Activated CD8-positive, alpha-beta memory T cell treated with anti-CD3 and anti-CD28 coated beads, Interleukin-2, amount 50 U/mL, for 4 hours (primary cell): Measurements from ENCODE around the gene CEPT1.

ENCODE experiments used
- DNase-seq: peaks from one replicate; pipeline ENCODE4 v3.0.0-alpha.2; 2020

Gene CEPT1

GRCh38 chr1:111147948-111148347 lies 7.9 kb downstream of the CEPT1 start:
- DNase-seq = no peak

DNA sequence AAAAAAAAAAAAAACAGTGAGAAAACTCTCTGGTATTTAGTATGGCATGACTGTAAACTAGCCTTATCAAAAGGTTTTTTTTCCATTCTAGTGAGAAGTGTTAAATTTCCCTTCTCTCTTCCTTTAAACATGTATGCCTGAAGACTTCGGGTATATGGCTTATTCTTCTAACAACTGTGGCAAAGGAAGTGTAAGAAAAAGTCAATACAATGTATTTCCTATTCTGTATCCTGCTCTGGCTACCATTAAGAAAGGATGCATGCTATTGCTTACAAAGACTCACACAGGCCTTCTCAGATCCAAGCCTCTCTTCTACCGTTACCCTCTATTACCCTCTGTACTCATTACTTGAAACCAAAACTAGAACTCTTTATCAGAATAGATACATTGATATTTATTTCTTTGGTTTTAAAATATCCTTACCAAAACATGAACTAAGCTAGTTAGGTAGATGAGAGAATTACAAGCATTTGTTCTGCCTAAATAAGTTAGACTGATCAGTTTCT lies 8.4 kb downstream of the CEPT1 start:
- no peak for DNase-seq

DNA sequence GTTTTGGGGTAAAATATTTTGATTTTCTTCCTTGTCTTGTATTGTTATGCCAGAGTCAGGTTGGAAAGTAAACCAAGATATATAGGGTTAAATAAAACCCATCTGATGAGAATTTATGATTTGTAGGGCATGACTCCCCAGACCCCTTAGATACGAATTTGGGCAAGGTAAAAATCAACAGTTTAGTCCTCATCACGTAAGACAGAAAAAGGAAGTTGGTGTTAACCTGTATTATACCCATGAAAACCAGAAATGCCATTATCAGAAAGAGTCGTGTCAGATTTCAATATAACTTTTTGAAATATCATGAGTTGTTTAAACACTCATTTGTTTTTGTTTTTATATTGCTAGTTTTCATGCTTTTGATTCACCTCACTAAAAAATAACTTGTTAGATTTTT lies 11.8 kb downstream of the CEPT1 start:
- DNase-seq = no peak

DNA sequence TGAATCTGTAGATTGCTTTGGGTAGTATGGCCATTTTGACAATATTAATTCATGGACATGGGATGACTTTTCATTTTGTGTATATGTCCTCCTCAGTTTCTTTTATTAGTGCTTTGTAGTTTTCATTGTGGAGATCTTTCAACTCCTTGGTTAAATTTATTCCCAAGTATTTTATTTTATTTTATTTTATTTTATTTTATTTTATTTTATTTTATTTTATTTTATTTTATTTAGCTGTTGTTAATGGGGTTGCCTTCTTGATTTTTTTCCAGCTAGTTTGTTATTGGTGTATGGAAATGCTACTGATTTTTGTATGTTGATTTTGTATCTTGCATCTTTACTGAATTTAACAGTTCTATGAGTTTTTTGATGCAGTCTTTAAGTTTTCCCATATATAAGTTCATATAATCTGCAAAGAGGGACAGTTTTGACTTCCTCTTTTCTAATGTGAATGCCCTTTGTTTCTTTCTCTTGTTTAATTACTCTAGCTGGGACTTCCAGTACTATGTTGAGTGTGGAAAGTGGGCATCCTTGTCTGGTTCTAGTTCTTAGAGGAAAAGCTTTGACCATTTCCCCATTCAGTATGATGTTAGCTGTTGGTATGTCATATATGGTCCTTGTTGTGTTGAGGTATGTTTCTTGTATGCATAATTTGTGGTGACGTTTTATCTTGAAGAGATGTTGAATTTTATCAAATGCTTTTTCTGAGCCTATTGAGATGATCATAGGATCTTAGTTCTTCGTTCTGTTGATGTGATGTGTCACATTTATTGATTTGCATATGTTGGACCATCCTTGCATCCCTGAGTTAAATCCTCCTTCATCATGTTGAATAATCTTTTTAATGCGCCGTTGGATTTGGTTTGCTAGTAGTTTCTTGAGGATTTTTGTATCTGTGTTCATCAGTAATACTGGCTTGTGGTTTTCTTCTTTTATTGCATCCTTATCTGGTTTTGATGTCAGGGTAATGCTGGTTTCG lies 14.3 kb downstream of the CEPT1 start:
- no peak for DNase-seq

DNA sequence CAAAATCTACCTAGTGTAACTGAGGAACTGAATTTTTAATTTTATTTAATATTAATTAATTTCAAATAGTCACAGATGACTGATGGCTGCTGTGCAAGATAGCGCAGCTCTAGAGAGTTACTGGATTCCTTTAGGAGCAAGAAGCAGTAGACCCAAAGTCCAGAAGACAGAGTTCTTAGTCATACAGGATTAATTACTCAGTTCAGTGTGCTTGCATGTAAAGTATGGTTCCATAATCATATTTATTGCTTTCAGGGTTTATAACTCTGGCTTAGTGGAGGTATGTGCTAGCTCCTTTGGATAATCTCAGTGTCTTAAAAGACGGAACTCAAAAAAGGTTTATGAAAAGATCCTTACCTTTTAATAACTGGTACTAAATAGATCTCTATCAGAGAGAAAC lies 17.4 kb downstream of the CEPT1 start:
- no peak for DNase-seq

- DNase-seq = no peak
Measured at GRCh38 chr1:111161843-111162487, 21.9 kb downstream of the CEPT1 start.

DNA sequence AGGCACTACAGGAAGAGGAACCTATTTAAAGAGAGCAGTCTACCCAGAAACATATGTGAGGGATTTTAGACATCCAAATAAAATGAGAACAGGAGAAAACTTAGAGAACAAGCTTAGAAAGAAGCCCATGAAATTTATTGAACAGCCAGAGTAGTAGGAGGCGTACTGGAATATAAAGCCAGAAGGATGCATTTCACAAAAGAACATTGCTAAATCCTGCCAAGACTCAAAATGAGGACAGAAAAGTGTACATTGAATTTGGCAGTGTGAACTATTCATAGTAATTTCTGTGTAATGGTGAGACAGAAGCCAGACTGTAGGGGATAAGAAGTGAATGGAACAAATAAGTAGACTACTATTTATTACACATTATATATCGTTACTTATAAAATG lies 22.5 kb downstream of the CEPT1 start:
- no peak for DNase-seq

GRCh38 chr1:111163363-111163762 lies 23.3 kb downstream of the CEPT1 start:
- no peak for DNase-seq

DNA sequence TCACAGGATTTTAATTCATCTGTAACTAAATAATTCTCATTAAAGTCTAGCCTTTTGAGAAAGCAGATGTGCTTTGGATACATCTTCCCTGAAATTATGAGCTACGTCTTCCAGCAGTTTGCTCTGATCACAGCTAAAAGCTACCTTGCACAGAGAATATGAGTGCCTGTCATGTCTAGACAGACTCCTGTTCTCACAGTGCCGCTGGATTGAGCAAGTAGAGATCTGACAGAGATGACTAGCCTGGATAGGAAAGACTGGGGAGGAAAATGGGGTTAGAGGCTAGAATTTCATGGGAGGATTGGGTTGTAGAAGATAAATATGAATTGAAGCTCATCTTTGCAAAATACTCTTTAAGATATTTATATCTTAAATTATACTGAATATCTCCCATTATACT lies 24.1 kb downstream of the CEPT1 start:
- no peak for DNase-seq

DNA sequence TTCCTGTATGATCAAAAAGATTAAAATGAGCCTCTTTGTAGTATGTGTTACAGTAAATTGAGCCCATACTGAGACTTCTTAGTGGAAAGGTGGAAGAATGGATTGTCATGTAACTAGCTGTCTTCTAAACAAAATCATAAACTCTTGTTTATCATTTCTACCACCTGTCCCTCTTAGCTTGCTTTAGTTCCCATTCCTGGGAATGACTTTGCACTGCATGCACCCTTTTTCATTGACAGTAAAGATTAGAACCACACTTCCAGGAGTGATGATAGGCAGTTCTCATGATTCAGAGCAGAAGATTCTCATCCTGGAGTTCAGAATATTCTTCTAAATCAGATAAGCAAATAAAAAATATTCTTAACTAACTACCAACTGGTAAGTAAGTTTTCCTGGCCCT lies 32.4 kb downstream of the CEPT1 start:
- DNase-seq = no peak

- no peak for DNase-seq
Measured at GRCh38 chr1:111174070-111174469, 34.0 kb downstream of the CEPT1 start.

GRCh38 chr1:111175349-111175748 lies 35.3 kb downstream of the CEPT1 start:
- DNase-seq = no peak

DNA sequence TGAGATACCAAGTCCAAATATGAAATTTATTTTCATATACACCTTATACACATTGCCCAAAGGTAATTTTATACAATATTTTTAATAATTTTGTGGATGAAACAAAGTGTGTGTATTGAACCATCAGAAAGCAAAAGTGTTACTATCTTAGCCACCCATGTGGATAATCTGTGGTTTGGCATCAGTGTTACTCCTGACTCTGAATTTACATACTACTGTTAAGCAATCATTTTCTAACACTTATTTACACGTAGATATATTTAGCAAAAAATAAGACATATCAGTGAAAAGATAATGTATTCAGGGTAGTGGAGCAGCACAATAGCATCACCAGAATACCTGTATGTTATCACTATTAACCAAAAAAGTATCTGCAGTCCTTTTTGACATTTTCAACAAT lies 36.7 kb downstream of the CEPT1 start:
- DNase-seq = no peak

- DNase-seq = no peak
Measured at GRCh38 chr1:111179968-111180533, 40.0 kb downstream of the CEPT1 start.

DNA sequence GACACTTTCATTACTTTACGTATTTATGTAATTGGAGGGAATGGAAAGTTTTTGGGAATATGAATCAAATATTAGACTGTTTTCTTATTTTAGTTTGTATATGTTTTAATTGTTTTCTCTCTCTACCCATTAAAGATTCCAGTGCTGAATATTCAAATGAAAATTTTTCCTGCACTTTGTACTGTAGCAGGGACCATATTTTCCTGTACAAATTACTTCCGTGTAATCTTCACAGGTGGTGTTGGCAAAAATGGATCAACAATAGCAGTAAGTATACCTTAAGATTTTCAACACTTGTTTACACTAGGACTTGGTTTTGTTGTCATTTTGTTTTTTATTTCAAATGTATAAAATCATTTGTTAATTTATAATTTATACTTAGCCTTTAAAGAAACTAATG lies 42.0 kb downstream of the CEPT1 start:
- no peak for DNase-seq

GRCh38 chr1:111183308-111184069 lies 43.5 kb downstream of the CEPT1 start:
- no peak for DNase-seq

GRCh38 chr1:111184663-111185062 lies 44.6 kb downstream of the CEPT1 start:
- no peak for DNase-seq

DNA sequence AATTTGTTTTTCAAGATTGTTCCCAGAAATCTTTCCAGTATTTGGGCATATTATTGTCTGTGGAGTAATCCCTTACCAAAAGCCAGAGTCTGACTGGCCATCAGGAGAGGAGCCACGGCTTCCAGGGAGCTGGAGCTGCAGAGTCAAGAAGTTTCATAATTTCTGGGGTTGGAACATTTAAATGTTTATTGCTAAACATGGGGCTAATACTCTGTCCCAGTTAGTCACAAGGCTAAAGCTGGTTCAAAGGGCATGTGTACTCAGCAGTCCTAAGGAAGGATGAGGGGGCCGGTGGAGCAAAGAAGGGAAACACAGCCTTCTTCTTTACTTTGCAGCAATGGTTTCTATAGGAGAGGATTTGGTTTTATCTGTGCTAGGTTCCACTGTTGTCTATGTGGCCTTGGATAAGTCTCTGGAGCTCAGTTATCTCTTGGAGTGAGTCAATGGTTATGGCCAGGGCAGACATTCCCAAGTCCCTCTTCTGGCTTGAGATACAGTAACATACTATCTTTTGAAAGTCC lies 51.0 kb downstream of the CEPT1 start:
- no peak for DNase-seq

- no peak for DNase-seq
Measured at GRCh38 chr1:111191496-111191895, 51.5 kb downstream of the CEPT1 start.

- no peak for DNase-seq
Measured at GRCh38 chr1:111192074-111192473, 52.1 kb downstream of the CEPT1 start.

DNA sequence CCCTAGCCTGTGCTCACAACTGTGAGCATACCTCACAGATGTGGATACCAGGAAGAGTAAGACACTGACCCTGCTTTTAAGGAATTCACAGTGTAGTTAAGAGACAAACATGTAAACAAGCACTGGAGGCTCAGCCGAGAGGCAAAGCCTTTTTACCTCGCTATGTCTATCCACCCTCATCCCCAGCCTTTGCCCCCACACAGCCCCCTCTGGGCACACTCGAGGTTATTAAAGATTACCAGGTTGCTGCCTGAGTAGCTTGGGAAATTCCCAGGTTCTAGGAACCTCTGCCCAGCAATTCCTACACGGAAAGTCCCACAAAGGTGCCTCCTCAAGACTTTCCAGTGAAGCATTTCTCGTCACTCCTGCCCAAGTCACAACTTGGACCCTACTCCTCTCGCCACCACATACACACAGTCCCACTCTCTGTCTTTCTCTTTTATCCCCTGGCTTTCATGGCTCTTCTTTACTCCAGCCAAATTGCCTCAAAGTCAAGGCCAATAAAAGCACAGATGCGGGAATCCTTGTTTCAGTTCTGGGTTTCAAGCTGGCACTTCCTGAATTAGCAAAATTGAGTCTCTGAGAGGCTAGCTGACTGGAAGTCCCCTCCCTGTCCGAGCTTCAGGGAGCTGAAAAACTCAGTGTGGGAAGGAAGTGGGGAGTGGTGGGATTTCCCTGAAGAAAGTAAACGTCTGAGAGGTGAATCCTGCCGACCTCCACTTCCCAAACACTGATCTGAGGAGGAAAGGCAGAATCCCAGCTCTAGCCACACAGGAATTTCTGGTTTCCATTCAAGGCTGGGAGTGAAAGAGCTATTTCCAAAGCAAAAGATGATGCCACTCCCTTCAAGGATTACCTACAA lies 52.9 kb downstream of the CEPT1 start:
- DNase-seq = no peak
